Medulla oblongata (tissue), 1 donor: ENCODE data around the gene P2RX4.
A peak's percentile ranks its signal among the peaks of the same experiment; 100 is the strongest.
"Not testable (repeated sequence)": the region's sequence is repeated elsewhere in the genome, so short reads cannot be mapped to it uniquely, and the experiment has no call there.

Experiments used
- DNase-seq: peaks from one replicate; pipeline ENCODE4 v3.0.0-alpha.2; 2015; ENCODE audit errors: extremely low spot score

Gene P2RX4

GRCh38 chr12:121241156-121241970, 31.4 kb downstream of the P2RX4 start:
- no peak for DNase-seq

- no peak for DNase-seq
These were observed 35.1 kb downstream of the P2RX4 start for GRCh38 chr12:121245031-121245430.

- DNase-seq, result no peak
These were observed 36.0 kb downstream of the P2RX4 start for GRCh38 chr12:121245951-121246350.

- DNase-seq, result no peak
These were observed 37.1 kb downstream of the P2RX4 start for GRCh38 chr12:121246893-121247557.

- no peak for DNase-seq
These were observed 38.7 kb downstream of the P2RX4 start for GRCh38 chr12:121248622-121249021.

- DNase-seq, result no peak
These were observed 40.4 kb downstream of the P2RX4 start for GRCh38 chr12:121250359-121250758.

- DNase-seq, result no peak
These were observed 41.9 kb downstream of the P2RX4 start for GRCh38 chr12:121251838-121252237.

- no peak for DNase-seq
These were observed 42.9 kb downstream of the P2RX4 start for GRCh38 chr12:121252712-121253345.

GRCh38 chr12:121253638-121254335, 43.9 kb downstream of the P2RX4 start:
- no peak for DNase-seq

- no peak for DNase-seq
These were observed 45.5 kb downstream of the P2RX4 start for GRCh38 chr12:121255433-121255832.

GRCh38 chr12:121257704-121258449, 47.9 kb downstream of the P2RX4 start:
- DNase-seq, result not testable (repeated sequence)

- no peak for DNase-seq
These were observed 49.1 kb downstream of the P2RX4 start for GRCh38 chr12:121259074-121259473.

GRCh38 chr12:121260091-121260490, 50.2 kb downstream of the P2RX4 start:
- DNase-seq, result no peak

GRCh38 chr12:121261398-121261797, 51.5 kb downstream of the P2RX4 start:
- no peak for DNase-seq

GRCh38 chr12:121263206-121263935, 53.4 kb downstream of the P2RX4 start:
- DNase-seq, result no peak

- DNase-seq, result no peak
These were observed 54.2 kb downstream of the P2RX4 start for GRCh38 chr12:121264135-121264534.

GRCh38 chr12:121264951-121265515, 55.1 kb downstream of the P2RX4 start:
- DNase-seq, result peak; percentile 60

- DNase-seq, result no peak
These were observed 57.9 kb downstream of the P2RX4 start for GRCh38 chr12:121267822-121268221.

GRCh38 chr12:121273364-121273896, 63.5 kb downstream of the P2RX4 start:
- DNase-seq, result no peak
